Activated gamma-delta T cell treated with anti-CD3 and anti-CD28 coated beads, Interleukin-2, amount 50 U/mL, for 16 hours (primary cell): ENCODE data around the gene PLS1.
"Not testable (repeated sequence)": the region's sequence is repeated elsewhere in the genome, so short reads cannot be mapped to it uniquely, and the experiment has no call there.

Experiments
- DNase-seq: peaks from one replicate; pipeline ENCODE4 v3.0.0-alpha.2; 2020; ENCODE audit warnings: low read depth

PLS1 gene

GRCh38 chr3:142694225-142694624 is 98.0 kb downstream of the PLS1 start:
- no peak for DNase-seq

GRCh38 chr3:142705198-142705597 is 109.0 kb downstream of the PLS1 start:
- no peak for DNase-seq

GRCh38 chr3:142706321-142707127 is 110.3 kb downstream of the PLS1 start:
- DNase-seq = no peak

- no peak for DNase-seq
Observed at GRCh38 chr3:142709207-142709606, 113.0 kb downstream of the PLS1 start.

GRCh38 chr3:142714882-142715281 is 118.7 kb downstream of the PLS1 start:
- not testable (repeated sequence) for DNase-seq

GRCh38 chr3:142716102-142716501 is 119.9 kb downstream of the PLS1 start:
- DNase-seq = no peak

- peak; percentile 46 for DNase-seq
Observed at GRCh38 chr3:142723665-142723967, 127.4 kb downstream of the PLS1 start.

GRCh38 chr3:142723968-142724681 is 127.9 kb downstream of the PLS1 start, which contains the start of gene TRPC1:
Gene TRPC1, plus strand, starts transcription at chr3:142724034. Its CDS starts 526 bp downstream, at chr3:142724560.
- DNase-seq = no peak

GRCh38 chr3:142724682-142725356 is 128.6 kb downstream of the PLS1 start:
- no peak for DNase-seq

- no peak for DNase-seq
Observed at GRCh38 chr3:142725357-142725739, 129.2 kb downstream of the PLS1 start.

- DNase-seq = no peak
Observed at GRCh38 chr3:142726017-142726416, 129.8 kb downstream of the PLS1 start.

GRCh38 chr3:142732066-142732465 is 135.9 kb downstream of the PLS1 start:
- no peak for DNase-seq

GRCh38 chr3:142734834-142735233 is 138.6 kb downstream of the PLS1 start:
- DNase-seq = no peak

- DNase-seq = no peak
Observed at GRCh38 chr3:142735462-142735861, 139.3 kb downstream of the PLS1 start.

- no peak for DNase-seq
Observed at GRCh38 chr3:142738396-142738795, 142.2 kb downstream of the PLS1 start.

- no peak for DNase-seq
Observed at GRCh38 chr3:142746646-142747045, 150.5 kb downstream of the PLS1 start.

- DNase-seq = not testable (repeated sequence)
Observed at GRCh38 chr3:142750531-142750930, 154.3 kb downstream of the PLS1 start.

GRCh38 chr3:142752605-142753004 is 156.4 kb downstream of the PLS1 start:
- DNase-seq = not testable (repeated sequence)

- no peak for DNase-seq
Observed at GRCh38 chr3:142754494-142754893, 158.3 kb downstream of the PLS1 start.
